HG03442 (cell line): ENCODE results near the gene UQCR11.

ENCODE experiments used
- ATAC-seq: cut with Tn5 transposase; IDR thresholded peaks from one replicate; pipeline ENCODE4 v1.9.1; 2021; ENCODE audit warnings: mild to moderate bottlenecking, moderate library complexity; ENCODE audit not compliant: unreplicated experiment

Gene UQCR11

DNA sequence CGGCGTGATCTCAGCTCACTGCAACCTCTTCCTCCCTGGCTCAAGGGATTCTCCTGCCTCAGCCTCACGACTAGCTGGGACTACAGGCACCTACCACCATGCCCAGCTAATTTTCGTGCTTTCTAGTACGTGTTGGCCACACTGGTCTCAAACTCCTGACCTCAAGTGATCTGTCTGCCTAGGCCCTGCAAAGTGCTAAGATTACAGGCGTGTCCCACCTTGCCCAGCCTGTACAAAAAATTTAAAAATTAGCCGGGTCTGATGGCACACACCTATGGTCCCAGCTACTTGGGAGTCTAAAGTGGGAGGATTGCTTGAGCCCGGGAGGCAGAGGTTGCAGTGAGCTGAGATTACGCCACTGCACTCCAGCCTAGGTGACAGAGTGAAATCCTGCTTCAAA lies 32.5 kb downstream of the UQCR11 start:
- no peak for ATAC-seq

DNA sequence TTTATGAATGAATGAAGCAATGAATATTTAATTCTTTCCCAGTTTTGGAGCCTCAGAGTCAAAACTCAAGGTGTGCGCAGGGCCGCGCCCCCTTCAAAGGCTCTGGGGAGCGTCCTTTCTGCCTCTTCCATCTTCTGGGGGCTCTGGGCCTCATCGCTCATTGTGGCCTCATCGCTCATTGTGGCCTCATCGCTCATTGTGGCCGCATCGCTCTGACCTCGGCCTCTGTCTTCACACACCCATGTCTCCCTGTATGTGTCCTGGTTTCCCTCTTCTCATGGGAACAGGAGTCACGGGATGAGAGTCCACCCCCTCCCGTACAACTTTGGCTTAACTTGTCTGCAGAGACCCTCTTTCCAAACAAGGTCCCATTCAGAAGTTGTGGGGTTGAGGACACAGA lies 33.9 kb downstream of the UQCR11 start:
- no peak for ATAC-seq

DNA sequence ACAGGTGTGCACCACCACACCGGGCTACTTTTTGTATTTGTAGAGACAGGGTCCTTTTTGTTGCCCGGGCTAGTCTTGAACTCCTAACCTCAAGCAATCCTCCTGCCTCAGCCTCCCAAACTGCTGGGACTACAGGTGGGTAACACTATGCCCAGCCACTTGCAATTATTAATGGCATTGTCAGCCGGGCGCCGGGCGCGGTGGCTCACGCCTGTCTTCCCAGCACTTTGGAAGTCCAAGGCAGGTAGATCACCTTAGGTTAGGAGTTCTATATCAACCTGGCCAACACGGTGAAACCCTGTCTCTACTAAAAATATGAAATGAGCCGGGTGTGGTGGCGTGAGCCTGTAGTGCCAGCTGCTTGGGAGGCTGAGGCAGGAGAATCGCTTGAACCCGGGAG lies 34.4 kb downstream of the UQCR11 start:
- ATAC-seq: no peak

DNA sequence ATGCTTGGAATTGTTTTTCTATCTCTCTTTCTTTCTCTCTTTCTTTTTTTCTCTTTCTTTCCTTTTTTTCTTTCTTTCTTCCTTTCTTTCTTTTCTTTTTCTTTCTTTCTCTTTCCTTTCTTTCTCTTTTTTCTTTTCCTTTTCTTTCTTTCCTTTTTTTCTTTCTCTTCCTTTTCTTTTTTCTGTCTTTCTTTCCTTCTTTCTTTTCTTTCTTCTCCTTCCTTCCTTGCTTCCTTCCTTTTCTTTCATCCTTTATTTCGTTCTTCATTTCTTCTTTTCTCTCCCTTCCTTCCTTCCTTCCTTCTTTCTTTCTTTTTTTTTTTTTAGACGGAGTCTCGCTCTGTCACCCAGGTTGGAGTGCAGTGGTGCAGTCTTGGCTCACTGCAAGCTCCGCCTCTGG lies 35.3 kb downstream of the UQCR11 start:
- no peak for ATAC-seq

DNA sequence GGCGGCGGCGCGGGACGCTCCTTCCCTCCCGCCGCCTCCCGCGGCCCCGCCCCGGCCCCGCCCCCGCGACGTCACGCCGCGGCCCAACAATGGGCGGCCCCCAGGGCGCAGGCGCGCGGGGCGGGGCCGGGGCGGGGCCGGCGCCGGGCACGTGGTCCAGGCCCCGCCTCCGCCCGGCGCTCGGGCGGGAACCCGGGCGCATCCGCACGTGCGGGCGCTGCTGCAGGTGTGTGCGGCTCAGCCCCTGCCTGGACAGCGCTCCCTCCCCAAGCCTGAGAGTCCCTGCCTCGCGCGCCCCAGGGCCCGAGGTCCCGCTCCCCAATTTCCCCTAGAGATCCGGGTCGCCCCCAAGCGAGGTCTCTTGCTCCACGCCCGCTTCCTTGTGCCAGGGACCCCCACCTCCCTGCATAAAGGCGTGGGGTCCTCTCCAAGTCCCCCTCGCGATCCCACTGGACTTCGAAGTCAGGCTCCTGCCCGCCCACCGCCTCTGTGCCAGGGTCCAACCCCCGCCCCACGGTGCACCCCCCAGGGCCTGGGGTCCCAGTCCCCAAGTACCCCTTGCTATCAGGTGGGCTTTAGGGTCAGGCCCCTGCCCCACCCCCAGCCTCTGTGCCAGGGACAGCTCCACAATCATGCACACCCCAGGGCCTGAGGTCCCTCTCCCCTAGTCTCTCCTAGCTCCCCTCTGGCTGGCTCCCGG lies 36.8 kb downstream of the UQCR11 start, which contains the start of gene MEX3D:
Gene MEX3D (minus strand): TSS at position 6 of the 700 bp plus-strand sequence. CDS start 267 bp downstream, outside the sequence.
- no peak for ATAC-seq

DNA sequence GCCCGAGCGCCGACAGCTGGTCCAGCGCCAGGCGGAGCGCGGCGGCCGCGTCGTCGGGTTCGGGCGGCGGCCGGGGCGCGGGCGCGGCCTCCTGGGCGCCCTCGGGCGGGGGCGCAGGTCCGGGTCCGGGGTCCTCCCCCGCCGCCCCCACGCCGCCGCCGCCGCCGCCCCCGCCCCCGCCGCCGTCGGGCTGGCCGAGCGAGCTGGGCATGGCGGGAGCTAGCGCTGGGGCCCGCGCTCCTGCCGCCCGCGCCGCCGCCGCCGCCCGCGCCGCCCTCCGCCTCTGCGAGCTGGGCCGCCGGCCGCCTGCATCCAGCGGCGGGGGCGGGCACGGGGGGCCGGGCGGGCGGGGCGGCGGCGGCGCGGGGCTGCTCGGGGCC lies 37.4 kb downstream of the UQCR11 start:
- no peak for ATAC-seq

DNA sequence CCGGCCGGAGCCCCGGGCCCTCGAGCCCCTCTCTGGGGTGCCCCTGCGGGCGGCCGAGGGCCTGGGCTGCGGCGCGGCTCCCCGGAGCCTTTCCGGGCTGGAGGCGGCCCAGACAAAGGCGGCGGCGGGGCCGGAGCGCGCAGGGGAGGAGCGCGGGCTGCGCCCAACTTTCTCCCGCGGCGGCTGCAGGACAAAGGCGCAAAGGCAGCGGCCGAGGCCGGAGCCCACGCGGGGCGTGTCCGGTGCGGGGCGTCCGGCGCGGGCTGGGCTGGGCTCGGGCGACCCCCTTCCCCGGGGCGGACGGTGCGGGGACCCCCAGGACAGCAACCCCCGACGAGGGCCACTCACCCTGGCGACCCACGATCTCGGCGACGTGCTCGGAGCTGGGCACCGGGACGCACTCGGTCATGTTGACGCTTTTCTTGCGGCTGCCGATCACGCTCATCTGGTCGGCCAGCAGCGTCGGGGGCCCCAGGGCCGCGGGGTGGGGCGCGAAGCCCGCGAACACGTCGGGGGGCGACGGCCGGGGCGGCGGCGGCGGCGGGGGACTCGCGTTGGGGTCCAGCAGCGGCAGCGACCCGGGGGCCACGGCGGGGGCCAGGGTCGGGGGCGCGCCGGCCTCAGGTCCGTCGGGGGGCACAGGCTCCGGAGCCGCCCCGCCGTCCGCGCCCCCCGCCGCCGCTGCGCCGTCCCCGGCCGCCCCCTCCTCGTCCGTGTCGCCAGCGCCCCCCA lies 38.0 kb downstream of the UQCR11 start:
- no peak for ATAC-seq

DNA sequence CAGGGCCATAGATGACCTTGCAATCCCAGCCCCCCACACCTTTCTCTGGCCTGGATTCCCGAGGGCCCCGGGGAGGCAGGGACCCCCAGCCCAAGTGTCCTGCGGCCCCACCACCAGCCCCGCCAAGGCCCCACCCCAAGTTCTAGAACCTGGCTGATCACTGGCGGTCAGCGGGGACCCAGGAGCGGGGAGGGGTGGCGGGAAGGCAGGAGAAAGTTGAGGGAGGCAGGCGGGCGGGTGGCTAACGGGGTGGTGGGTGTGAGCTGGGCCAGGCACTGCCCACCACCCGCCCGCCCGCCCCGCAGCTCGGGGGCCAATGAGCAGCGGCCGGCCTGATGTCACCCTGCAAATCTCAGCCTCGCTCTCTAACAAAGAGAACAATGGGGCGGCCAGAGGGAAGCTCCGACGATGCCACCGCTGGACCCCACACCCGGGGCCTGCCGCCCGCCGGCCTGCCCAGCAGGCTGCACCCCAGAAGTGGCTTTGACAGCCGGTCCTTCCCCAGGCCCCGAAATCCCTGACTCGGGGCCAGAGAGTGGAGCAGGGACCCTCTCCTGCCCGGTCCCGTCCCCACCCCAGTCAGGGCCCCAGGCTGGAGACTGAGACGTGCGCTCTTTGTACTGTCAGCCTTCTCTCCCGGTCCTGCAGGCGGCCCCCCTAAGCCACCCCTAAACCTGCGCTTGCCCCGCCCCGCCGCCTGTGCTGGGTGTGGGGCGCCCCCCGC lies 38.7 kb downstream of the UQCR11 start:
- no peak for ATAC-seq

DNA sequence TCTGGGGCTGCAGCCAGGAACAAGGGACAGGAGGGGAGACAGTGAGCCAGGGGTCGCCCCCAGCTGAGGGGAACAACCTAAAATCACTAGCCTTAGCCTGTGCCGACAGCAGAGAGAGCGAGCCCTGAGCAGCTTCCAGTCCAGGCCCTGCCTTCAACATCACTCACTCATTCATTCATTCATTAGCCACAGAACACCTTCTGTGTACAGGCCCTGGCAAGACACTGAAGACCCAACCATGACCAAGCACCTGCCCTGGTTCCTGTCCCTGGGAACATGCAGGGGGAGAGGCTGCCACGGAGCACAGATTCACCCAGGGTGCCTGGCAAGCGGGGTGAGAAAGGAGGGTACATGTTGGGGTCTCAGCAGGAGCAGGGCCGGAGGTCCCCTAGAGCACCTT lies 42.0 kb downstream of the UQCR11 start:
- no peak for ATAC-seq

DNA sequence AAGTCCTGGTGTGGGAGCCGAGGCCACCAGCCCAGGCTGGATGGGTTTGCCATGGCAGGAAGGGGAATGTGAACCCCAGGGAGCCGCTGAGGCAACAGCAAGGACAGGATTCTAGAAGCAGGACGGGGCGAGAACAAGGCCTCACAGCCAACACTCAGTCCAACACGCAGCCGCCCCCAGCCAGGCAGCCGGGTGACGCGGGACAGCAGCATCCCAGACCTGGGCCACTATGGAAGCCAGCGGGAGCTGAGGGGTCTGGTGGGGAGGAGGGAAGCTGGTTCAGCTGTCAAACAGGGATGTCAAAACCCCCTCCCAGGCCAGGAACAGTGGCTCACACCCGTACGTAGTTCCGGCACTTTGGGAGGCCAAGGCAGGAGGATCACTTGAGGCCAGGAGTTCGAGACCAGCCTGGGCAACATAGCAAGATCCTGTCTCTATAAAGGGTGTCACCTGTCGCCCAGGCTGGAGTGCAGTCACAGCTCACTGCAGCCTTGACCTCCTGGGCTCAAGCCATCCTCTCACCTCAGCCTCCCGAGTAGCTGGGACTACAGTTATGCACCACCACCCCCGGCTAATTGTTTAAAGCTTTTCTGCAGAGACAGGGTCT lies 43.9 kb downstream of the UQCR11 start:
- no peak for ATAC-seq

DNA sequence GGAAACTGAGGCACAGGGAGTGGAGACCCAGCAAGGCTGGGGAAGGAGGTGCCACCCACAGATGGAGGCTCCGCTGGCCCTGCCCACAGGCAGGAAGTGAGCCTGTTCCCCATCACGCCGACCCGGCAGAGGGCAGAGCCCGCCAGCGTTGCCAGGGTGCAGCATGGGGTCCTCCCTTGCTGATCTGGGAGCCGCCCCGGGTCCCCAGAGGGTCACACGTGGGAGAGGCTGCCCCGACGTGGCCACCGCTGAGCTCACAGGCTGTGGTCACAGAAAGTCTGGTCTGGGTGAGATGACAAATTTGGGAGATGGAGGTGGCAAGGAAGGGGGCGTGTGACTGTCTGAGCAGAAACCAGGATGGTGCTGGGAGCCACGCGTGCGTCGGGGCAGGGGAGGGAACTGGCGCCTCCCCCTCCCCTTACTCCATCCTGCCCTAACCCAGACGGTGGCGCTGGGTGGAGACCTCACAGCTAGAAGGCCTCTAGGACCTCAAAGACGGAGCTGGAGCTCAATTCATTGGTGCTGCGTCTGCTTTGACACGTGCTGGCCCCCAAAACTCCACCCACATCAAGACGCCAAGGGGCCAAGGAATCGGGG lies 44.9 kb downstream of the UQCR11 start:
- ATAC-seq: no peak

DNA sequence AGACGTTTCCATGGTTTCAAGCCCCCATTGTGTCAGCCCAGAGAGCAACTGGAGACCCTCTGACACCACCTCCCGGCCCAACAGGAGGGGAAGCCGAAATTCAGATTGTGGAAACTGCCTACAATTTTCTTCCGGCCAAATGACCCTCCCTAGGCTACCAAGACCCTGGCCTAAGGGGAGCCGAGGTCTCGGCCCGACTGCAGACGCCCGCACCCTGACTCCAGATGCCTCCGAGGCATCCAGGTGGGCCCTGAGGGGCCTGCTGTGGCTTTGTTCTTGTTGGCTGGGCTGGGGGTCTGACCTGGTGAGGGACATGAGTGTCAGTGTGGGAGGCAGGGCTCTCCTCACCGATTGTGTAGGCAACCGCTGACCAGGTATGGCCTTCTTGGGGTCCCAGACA lies 46.7 kb downstream of the UQCR11 start:
- ATAC-seq: no peak

DNA sequence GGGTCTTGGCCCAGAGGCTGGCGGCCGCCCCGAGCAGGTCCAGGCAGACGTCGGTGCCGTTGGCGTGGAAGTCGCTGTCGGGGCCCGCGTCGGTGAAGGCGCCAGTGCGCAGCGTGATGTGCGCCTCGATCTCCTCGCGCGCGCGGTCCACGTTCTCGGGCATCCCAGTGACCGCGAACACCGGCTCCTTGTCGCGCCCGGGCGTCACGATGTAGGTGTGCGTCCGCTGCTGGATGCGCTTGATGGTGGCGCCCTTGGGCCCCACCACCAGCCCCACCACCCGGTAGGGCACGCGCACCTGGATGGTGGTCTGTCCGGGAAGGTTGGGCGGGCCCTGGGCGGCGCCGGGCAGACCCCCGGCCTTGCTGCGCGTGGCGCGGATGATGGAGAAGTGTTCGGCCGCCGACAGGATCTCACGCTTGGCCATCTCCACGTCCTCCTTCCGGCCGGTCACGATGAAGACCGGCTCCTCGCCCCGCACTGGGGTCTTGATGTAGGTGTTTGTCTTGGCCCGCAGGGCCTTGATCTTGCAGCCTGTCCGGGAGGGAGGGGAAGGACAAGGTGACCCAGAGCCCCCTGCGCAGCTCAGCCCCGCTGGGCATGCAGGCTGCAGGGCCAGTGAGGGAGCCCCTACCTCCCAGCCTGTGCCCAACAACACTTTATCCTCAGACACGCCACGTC lies 48.7 kb downstream of the UQCR11 start:
- no peak for ATAC-seq

DNA sequence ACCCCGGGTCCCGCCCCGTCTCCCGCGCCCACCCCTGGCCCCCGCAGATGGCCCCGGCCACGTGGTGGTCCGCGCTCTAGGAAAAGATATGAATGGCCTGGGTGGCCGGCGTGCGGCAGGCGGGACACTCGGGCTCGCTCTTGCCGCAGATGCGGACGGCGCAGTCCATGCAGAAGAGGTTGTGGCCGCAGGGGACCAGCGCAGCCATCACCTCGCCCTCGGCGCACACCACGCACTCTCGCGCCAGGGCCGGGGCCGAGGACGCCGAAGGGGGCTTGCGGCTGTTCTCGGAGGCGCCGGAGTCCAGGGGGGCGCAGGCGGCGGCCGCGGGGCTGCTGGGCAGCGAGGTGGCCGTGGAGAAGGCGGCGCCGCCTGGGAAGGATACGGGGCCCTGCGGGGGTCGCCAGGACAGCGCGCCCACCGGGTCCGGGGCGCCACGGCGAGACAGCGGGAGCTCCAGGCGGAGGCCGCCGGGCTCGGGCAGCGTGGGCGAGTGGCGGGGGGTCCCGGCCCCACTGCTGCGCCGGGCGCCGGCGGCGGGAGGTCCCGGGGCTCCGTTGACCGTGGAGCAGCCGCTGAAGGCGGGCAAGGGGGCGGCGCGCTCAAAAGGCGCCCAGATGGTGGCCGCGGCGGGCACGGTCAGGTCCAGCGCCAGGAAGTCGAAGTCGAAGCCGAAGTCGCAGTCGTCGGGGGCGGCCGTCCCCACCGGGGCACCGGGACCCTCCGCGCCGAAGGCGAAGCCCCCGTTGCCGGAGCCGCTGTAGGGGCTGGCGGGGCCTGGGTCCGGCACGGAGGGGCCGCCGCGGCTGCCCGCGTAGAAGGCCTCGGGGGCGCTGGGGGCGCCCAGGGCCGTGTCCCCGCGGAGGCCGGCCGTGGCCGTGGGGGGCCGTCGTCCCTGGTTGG lies 49.5 kb downstream of the UQCR11 start:
- ATAC-seq: no peak

DNA sequence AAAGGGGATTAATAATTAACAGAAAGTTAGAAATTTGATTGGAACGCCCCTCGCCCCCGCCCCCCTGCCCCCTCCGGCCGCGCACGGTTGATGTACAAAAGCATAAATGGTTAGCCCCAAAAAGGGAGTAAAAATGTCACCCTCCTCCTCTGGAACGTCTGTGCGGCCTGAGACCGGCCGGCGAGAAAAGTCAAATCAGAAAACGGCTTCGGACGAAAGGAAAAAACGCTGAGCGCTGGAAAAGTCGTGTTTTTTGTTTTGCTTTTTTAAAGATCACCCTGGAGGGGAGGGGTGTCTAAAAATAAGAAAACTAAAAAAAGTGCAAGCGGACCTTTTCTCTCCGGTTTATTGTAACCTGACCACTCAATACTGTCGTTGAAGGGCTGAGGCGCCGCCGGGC lies 50.3 kb downstream of the UQCR11 start:
- no peak for ATAC-seq

DNA sequence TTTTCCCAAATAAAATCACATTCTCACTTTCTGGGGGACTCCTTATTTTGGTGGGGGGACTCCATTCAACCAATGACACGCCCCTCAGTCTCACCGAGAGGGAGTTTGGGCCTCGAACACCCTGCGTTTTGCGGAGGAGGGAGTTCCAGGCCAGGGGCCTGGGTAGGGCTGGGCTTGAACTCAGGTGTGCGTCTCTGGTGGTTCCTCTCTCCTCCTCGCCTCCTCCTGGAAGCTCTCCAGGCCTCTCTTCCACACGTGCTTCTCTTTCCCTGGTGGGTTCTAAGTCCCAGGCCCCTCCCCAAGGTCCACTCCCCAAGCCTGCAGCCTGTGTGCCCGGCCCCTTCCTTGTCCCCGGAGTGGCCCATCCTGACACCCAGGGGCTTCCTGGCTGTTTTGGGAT lies 51.8 kb downstream of the UQCR11 start:
- ATAC-seq: no peak

DNA sequence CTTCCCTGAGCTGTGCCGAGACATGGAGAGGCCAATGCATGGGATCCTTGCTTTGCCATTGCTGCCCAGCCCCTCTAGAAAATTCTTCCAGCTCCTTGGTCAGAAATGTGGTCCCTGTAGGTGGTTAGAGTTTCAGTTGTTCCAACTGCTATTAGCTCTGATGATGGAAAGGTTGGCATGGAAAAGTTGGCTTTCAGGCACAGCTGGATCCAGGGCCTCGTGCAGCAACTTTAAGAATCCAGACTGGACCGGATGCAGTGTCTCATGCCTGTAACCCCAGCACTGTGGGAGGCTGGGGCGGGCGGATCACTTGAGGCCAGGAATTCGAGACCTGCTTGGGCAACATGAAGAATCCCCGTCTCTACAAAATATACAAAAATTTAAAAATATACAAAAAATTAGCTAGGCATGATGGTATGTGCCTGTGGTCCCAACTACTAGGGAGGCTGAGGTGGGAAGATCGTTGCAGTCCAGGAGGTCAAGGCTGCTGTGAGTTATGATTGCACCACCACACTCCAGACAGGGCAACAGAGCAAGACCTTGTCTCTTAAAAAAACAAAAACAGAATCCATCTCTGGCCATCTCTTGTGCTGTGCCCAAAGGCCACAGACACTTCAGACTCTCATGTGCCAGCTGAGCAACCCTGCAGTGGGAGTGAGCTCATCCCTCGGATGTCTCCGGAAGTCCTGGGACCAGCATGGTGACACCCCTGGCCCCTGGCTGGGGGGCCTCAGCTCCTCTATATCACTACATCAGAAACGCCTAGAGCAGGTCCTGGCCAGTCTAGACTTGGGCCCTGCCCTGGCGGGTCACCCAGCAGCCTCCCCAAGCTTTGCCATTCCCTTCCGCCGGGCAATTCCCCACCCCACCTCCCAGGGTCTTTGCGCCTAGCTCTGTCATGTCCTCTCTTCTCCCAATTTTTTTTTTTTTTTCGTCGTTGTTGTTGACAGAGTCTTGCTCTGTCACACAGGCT lies 53.9 kb downstream of the UQCR11 start:
- no peak for ATAC-seq

DNA sequence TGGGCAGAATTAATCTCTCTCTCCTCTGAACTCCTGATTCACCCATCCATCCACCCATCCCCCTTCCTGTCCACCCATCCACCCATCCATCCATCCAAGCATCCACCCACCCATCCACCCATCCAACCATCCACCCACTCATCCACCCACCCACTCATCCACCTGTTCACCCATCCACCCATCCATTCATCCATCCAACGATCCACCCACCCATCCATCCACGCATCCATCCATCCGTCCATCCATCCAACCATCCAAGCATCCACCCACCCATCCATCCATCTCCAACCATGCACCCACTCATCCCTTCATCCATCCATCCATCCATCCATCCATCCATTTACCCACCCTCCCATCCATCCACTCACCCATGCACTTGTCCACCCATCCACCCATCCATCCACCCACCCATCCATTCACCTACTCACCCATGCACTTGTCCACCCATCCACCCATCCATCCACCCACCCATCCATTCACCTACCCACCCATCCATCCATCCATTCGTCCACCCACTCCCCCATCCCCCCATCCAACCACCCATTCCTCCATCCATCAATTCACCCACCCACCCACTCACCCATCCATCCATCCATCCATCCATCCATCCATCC lies 55.8 kb downstream of the UQCR11 start:
- ATAC-seq: no peak
